ENCODE measurements around the gene PRPF4.
A peak's percentile ranks its signal among the peaks of the same experiment; 100 is the strongest.
"Not testable (repeated sequence)": the region's sequence is repeated elsewhere in the genome, so short reads cannot be mapped to it uniquely, and the experiment has no call there.

PRPF4 gene

DNA sequence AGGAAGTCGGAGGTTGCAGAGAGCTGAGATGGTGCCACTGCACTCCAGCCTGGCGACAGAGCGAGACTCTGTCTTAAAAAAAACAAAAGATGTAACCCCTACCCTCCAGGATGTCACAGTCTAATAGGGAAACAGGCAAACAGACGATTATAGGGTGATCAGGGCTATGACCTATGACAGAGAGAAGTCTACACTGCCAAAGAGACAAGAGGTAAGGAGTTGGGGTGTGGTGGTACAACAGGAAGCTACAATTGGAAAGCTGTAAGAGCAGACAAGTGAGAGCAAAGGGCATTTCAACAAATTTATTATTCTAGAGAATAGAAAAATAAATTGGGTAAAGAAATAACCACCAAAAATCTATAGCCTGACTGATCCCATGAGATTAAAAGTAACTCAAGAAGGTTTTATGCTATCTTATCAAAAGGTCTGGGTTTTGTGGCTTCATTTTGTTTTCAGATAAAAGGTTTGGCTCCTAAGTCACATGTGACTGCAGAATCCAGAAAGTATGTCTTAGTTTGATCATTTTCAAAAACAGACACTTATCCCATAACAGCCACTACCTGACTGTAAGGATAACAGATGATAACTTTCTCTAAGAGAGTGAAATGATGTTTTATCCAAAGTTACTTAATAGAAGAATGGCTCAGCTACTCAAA lies 7.4 kb upstream of the PRPF4 start:
- DNase-seq (ENCODE audit: low read depth, low spot score): no peak

DNA sequence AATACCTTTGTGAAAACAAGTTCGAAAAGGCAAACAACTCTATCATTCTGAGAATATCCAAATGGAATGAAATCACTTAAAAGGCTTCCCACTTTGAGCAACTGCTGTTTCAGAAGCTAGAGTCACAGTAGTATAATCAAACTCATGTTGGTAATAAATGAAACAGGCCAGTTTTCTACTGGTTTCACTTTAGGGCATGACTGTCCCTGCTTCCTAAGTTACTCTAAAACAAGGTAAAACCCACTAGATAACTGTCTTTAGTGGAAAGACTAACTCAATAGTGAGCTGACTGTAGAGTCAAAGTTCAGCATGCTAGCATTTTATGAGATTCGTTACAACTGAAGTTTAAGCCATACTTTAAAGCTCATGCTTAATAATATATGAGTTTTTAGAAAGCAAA lies 6.1 kb upstream of the PRPF4 start:
- DNase-seq (ENCODE audit: low read depth, low spot score): no peak

DNA sequence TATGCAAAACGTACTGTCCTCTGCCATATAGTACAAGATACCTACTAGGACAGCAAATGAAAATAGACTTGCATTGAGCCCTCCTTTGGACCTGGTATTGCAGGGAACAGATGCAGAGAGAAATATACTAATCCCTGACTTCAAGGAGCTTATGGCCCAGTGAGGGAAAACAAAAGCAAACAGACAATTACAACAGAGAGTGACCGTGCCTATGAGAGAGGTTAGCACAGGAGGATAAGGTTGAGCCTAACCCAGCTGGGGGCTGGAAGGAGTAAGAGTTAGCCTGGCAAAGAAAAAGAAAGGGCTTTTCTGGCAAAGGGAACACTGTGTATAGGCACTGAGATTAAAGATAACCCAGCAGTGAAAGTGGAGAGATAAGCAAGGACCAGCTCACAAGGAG lies 5.6 kb upstream of the PRPF4 start:
- DNase-seq (ENCODE audit: low read depth, low spot score): no peak

DNA sequence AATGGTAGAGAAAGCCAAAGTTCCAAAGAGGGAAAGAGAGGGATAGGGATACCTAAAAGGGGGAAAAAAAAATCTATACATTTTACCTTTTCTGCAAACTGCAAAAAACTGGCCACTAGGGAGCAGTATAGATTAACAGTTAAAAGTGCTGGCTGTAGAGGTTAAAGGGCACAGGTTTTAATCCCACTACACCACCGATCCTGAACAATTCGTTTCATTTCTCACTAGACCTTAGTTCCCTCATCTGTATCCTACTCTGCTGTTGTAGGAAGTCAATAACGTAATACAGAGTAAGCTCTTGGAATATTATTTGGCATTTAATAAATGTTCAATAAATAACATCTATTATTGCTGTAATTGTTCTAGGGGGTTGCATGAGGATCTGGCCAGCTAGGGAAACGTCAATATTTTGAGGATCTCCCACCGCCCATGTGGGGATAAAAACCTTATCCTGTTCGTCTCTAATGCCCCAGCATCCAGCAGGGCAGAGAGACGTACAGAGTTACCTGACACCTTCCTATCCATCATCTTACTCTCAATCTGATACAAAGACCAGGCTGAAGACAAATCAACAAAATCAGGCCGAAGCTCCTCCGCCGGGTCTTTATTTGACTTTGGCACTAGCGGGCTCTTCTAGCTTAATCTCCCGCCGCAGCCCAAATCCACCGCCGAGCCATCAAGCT lies 843 bp upstream of the PRPF4 start:
- DNase-seq (ENCODE audit: low read depth, low spot score): peak; percentile 24

- DNase-seq (ENCODE audit: low read depth, low spot score): no peak
These were observed 3.4 kb downstream of the PRPF4 start for GRCh38 chr9:113278840-113279239.

- no peak for DNase-seq (ENCODE audit: low read depth, low spot score)
These were observed 5.9 kb downstream of the PRPF4 start for GRCh38 chr9:113281356-113281755.

DNA sequence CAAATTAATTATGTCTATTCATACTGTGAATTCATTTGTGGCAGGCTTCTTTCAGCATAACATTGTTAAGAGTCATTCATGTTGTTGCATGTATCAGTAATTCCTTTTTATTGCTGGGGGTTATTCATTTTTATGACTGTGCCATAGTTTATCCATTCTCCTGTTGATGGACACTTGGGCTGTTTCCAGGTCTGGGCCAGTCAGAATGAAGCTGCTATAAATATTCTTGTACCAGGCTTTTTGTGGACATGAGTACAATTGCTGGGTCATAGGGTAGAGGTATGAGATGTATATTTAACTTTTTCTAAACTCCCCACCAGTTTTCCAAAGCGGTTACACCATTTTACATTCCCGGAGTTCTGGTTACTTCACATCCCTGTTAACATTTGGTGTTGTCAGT lies 13.6 kb downstream of the PRPF4 start:
- DNase-seq (ENCODE audit: low read depth, low spot score): no peak

GRCh38 chr9:113290052-113290607 lies 14.7 kb downstream of the PRPF4 start:
- no peak for DNase-seq (ENCODE audit: low read depth, low spot score)

- no peak for DNase-seq (ENCODE audit: low read depth, low spot score)
These were observed 17.9 kb downstream of the PRPF4 start for GRCh38 chr9:113293285-113293878.

DNA sequence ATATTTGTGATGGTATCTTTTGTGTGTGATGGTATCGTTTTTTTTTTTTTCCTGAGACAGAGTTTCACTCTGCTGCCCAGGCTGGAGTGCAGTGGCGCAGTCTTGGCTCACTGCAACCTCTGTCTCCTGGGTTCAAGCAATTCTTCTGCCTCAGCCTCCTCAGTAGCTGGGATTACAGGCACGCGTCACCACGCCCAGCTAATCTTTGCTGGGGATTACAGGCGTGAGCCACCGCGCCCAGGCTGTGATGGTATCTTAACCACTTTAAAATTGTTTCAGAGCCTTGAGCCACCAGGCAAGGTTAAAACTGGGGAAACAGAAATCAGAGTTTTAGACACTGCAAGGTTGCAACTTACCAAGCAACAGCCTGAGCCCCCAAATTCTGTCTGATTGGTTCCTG lies 20.8 kb downstream of the PRPF4 start:
- not testable (repeated sequence) for DNase-seq (ENCODE audit: low read depth, low spot score)

DNA sequence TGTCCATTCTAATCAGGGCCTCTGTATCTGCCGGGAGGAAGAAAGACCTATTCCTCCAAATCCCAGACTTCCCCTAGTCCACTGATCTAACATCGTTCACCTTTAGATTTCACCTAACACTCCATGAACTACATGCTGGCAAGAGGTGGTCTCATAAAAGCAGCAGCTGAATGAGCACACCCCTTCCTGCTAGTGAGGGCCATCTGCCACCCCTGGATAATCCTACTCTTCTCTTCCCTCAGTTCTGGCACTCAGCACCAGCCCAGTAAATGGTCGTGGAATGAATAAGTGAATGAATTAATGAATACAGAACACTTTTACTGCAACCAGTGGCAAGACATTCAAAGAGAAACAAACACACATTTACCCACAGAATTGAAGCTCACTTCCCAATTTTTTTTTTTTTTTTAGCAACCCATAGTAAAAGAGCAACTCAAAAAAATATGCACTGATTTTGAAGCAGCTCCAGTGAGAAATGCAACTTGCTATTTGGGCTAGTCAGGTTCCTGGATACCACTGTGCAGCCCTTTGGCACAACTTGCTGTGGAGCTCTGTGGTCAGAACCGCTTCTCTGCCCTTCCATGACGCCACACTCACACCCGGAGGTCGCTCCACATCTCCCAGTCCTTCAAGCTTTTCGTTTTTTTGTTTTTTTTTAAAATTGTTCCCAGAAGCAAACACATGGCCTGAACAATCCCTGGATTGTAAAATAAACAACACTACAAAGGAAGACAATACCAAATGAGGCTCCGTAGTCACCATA lies 21.5 kb downstream of the PRPF4 start:
- DNase-seq (ENCODE audit: low read depth, low spot score): no peak

DNA sequence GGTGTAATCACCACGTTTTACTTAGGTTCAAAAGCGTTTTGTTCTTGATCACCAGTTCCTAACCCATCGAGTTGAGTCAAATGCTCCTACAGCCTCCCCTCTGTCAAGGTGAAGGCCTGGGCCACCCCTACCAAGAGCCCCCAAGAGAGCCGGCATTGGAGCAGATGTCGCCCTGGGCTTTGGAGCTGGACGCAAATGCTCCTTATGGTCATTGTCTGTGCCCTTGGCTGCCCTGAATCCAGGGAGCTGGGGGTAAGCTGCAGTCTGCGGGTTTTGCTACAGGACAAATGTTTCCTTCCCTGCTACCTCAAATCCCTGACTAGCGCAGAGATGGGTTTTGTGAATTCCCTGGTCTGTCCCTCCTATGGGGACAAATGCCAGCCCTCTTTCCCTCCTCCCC lies 22.9 kb downstream of the PRPF4 start:
- no peak for DNase-seq (ENCODE audit: low read depth, low spot score)

DNA sequence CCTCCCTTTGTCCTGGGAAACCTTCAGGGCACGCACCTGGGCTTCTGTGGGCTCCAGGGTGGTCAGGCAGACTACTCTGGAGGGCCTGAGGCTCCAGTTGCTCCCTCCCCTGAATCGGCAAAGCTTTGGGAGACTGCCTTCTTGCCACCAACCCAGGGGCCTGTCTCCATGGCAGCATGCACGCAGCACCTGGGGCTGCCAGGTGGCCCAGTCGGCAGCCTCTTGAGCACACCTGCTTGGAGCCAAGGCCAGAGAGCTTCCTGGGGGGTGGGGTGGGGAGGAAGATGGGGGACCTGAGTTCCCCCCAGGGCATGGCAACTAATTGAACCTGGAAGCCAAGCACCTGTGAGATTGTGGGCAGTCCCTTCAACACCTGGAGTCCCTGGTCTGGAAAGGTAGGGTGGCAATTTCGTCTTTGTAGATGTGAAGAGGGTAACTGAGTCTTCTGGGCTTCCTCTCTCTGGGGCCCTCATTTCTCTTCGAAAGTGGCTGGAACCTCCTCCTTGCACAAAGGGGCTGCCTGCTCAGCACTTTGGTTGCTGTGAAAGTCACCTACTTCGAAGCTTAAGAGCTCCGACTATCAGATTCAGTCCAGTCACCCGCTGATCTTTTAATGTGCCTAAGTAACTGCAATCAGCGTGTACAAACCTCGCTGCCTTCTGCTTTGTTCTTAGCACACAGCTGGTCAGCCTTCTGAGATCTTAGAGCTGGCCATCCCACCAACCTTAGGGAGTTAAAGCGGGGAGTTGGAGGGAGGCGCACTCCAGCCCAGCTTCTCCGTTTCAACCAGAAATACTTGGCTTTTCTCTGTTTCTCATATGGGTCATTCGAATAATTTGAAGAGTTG lies 23.7 kb downstream of the PRPF4 start:
- DNase-seq (ENCODE audit: low read depth, low spot score): no peak

DNA sequence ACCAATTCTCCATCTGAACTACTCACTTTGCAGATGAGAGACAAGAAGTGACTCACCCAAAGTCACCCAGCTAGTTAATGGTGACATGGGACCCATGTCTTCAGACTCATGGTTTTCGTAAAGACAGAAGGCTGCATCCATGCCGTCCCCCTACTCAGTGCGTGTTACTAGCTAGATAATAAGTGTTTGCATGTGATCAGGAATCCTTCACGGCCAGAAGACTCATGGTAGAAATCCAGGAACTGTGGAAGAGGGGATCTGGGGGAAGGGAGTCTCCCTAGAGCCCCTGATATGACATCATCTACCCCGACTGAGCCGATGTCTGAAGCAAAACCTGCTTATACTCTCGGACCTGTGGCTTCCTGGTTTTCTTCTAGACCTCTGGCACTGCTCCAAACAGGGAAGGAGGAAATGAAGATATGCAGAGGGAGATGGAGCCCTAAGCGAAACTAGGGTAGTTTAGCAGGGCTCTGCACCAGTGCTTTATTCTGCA lies 24.4 kb downstream of the PRPF4 start:
- no peak for DNase-seq (ENCODE audit: low read depth, low spot score)

GRCh38 chr9:113301548-113301947 lies 26.1 kb downstream of the PRPF4 start:
- DNase-seq (ENCODE audit: low read depth, low spot score): no peak

DNA sequence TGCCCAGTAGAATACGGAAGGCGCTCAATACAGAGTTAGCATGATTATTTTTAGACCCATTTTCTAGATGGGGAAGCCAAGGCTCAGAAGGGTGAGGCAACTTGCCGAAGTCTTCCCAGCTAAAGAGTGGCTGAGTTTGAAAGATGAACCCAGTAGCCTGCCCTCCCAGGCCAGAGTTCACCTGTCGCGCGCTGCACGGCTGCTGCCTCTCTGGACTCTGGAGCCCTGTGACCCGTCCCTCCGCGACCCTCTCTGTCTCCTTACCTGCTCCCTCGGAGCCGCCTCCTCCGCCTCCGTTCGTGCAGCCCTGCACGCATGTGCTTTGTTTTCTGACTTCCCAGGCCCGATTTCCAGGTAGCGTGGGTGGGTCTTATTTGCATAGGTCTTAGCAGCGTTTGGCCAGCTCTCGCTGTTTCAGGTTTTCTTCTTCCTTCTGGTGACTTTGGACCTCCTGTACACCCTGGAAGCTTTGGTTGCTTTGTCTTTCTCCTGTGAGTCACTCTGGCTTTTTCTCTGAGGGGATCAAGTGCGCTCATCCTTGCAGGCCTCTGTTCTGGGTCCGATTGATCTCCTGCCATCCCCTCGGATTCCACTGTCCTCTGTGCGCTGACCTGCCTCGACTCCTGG lies 27.4 kb downstream of the PRPF4 start, which contains the start of gene RNF183:
Gene RNF183 (minus strand): TSS at position 585 of the 627 bp plus-strand sequence. CDS start 5,192 bp downstream, outside the sequence.
- no peak for DNase-seq (ENCODE audit: low read depth, low spot score)

DNA sequence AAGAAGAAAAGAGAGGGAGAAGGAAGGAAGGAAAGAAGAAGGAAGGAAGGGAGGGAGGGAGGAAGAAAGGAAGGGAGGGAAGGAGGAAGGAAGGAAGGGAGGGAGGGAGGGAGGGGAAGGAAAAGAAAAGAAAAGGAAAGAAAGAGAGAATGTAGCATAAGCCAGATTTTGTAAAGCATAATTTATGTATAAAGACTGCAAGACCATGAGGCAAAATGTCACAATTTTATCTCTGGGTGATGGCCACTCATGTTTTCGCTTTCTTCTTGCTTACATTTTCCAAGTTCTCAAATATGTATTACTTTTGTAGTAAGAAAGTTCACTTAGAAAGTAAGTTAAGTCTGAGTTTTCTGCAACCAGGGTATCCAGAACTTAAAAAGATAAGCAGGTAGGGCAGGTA lies 31.1 kb downstream of the PRPF4 start:
- DNase-seq (ENCODE audit: low read depth, low spot score): no peak

- no peak for DNase-seq (ENCODE audit: low read depth, low spot score)
These were observed 32.0 kb downstream of the PRPF4 start for GRCh38 chr9:113307396-113307975.

DNA sequence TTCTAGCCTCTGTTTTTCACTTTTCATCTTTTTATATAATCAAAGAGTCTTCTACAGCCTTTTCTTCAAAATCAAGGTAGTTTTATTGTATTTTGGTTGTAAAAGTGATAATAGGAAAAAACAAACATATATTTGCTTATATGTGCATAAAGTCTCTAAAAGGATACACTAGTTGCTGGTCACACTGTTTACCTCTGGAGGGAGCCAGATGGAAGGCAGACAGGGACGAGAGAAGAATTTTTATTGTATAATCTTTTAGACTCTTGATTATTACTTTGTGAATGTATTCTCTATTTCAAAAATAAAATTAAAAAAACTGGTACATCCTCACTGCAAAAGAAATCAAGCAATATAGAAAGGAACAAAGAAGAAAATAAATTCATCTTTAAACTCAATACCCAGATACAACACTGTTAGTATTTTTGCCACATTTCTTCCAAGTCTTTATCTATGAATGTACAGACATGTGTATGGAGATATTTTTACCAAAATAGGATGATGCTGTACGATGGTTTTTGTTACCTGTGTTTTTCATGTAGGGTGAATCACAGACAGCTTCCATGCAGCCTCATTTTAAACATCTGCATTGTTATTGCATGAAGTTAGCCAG lies 33.9 kb downstream of the PRPF4 start:
- no peak for DNase-seq (ENCODE audit: low read depth, low spot score)

- DNase-seq (ENCODE audit: low read depth, low spot score): no peak
These were observed 35.1 kb downstream of the PRPF4 start for GRCh38 chr9:113310538-113310937.

Data from brain pericyte (primary cell).